Measurements from ENCODE around the gene SMIM28. TPM values are rescaled to one million over a fixed set of nuclear protein-coding genes. Genes with fewer than 3 reads are reported as not detected.

SMIM28 gene
- total RNA-seq, 4 donors from 2014 or later: not detected

DNA sequence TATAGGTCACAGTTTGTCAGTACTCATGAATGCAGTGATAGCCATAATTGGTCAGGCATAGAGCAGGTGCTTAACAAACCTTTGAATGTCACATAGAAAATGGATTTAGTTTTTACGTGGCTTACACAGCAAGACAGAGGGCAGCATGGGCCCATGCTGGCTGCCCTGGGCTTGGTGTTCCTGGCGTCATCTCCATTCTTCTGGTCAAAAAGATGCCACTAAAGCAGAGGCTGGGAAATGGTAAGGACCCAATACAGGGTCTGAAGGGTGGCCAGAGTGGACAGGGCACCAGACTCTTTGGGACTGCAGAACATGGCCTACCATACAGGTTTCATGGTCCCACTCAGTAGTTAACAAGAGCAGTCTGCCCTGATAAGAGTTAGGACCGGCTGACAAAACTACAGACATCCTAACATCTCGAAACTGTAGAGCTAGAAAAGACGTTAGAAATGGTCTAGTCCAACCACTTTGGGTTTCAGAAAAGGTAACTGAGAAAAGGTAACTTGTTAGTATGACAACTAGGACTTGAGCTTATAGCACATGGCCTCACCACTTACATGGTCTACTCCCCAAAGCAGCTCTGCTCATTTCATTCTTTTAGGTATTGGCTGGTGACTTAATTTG lies 48.9 kb downstream of the SMIM28 start:
- TF ChIP-seq, protein P1, sequence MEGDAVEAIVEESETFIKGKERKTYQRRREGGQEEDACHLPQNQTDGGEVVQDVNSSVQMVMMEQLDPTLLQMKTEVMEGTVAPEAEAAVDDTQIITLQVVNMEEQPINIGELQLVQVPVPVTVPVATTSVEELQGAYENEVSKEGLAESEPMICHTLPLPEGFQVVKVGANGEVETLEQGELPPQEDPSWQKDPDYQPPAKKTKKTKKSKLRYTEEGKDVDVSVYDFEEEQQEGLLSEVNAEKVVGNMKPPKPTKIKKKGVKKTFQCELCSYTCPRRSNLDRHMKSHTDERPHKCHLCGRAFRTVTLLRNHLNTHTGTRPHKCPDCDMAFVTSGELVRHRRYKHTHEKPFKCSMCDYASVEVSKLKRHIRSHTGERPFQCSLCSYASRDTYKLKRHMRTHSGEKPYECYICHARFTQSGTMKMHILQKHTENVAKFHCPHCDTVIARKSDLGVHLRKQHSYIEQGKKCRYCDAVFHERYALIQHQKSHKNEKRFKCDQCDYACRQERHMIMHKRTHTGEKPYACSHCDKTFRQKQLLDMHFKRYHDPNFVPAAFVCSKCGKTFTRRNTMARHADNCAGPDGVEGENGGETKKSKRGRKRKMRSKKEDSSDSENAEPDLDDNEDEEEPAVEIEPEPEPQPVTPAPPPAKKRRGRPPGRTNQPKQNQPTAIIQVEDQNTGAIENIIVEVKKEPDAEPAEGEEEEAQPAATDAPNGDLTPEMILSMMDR (IDR thresholded peaks at IDR 0.05; ENCODE audit: low read depth): no peak

DNA sequence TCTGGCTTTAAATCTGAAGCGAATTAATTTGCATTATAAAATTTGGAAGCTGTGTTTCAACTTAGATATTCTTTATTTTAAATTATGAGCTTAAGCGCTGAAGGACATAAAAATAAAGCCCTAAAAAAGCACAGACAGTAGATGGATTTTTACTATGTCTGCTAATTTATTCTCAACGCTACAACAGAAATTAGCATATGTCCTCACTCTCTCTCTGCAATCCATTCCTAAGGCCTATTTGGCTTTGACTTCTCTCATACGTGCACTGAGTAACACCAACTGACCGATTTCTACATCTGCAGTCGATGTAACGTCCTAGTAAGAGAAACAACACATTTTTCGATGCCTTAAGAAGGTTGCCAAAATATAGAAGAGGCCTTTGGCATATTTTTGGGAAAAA lies 50.0 kb downstream of the SMIM28 start:
- TF ChIP-seq, protein P1 (IDR thresholded peaks at IDR 0.05; ENCODE audit: low read depth): no peak

DNA sequence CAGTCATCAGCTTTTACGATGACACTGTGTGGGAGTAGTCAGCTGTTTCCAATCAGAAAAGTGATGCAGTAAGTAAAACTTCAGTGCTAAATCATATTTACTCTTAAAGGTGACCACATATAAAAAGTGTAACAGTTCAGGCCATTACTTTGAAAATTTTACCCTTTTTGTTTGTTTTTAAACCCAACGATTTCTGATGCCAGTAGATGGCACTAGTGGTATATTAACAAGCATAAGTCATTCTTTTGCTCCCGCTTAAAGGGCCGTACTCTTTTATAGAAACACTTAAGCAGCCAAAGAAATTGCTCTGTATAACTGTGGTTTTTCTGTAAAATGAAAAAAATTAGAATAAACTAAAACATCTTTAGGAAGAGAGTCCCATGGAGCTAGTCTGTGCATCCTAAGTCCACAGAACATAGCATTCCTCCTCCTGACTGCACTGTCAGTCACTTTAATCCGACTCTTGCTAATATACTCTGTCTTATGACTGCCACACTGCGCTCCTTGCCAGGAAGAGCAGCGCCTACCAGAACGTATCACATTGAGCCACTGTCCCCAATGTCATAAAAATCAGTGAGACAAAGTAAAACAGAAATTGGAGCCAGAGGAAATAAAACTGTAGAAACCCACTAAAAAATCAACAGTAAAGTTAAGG lies 51.4 kb downstream of the SMIM28 start:
- TF ChIP-seq, protein P1 (IDR thresholded peaks at IDR 0.05; ENCODE audit: low read depth): no peak

DNA sequence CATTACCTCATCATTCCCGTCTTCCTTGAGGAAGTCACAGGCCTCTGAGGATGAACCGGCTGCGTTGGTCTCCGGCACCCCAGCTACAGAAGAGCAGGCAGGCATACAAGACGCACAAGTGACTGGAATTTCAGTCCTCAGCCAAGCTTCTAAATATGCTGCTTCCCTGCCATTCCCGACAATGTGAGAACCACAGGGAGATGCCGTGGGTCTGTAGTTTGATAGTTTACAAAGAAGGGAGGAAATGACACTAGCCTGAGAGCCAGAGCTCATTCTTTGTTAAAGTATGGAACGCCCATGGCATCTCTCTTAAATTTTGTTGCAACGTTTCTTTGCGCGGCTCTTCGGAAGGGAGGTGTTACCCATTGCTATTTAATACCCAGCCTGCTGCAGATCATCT lies 52.1 kb downstream of the SMIM28 start:
- TF ChIP-seq, protein P1 (IDR thresholded peaks at IDR 0.05; ENCODE audit: low read depth): no peak

DNA sequence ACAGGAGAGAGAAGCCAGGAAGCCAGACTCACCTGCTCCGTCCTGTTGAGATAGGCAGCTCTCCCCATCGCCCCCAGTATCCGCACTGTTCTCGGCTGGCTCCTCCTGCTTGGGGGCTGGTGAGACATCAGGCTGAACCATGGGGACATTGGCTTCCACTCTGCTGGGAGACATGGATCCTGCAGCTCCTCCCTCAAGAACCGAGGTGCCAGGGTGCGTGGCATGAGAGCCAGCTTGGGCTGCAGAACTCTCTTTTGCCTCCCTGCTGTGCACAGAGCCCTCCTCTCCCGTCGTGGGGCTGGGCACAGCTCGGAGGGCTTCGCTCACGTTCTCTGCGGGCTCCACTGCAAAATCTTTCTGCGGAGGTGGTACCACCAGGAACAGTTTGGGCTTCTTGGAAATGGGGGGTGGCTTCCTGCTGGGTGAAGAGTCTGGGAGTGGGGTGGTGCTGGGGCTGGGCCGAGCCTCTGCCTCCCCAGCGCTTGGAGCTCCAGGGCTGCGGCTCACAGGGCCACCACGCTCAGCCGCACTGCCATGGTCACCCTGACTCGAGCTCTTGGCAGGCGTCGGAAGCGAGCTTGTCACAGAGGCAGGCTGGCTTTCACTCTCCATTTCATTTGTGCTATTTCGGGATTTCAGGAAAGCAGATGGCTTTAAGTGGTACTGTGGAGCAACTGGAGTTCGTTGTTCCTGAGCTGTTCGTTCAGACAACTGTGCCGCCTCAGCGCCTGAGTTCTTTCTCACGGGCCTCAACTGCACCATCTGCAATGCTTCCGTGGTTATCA lies 52.8 kb downstream of the SMIM28 start:
- TF ChIP-seq, protein P1 (IDR thresholded peaks at IDR 0.05; ENCODE audit: low read depth): no peak

DNA sequence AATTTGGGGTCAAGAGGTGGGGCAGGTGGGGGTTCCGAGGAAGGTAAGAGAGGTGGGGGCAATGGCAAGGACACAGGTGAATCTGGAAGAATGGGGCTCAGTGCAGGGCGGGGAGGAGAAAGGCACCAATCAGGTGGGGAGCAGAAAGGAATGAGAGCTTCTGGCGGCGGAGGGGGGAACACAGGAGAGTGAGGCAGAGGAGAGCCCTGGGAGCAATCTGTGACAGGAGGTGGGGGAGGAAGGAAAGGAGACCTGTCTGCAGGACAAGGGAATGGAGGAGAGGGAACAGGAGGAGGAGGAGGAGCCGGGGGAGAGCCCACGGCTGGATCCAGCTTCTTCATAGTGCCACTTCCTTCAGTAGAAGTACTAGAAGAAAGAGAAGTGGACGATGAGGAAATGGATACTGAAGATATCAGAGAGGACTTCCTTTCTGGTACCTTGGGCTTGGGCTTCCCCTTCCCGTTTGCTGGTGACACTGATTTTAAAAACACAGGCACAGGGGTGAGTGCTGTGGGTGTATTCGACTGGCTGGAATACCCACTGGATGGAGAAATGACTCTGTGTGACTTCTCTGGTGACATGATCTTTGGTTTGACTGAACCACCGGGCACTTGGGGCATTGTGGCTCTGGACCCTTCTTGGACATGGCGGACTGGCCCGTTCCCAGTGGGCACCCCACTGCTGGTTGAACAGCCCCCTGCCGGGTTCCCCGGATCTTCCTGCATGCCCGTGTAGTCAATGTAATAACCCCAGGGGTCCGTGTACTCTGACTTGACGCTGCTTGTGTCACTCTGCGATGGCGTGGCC lies 53.8 kb downstream of the SMIM28 start:
- TF ChIP-seq, protein P1 (IDR thresholded peaks at IDR 0.05; ENCODE audit: low read depth): no peak

DNA sequence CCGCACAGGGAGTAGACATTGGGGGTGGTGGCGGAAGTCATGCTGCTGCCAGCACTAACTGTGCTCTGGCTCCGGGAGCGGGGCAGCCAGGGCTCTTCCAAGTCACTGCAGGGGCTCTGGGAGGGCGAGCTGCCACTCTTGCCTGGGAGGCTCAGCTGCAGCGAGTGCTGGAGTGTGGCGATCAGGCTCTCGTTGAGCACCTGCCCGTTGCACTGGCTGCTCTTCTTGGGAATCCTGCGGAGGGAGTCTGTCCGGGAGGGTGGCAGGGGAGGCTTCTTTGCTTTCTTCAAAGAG lies 54.3 kb downstream of the SMIM28 start:
- TF ChIP-seq, protein P1 (IDR thresholded peaks at IDR 0.05; ENCODE audit: low read depth): no peak

Measured in subcutaneous adipose tissue (tissue), 4 donors.